Smooth muscle cell (in vitro differentiated cells): ENCODE measurements around the gene DEGS2. TPM values are rescaled to one million over a fixed set of nuclear protein-coding genes. Genes with fewer than 3 reads are reported as not detected.

Experiments used
- DNase-seq: peaks from one replicate; lab custom pipeline; 2025; ENCODE audit not compliant: unreplicated experiment; lab: John Stamatoyannopoulos, UW
- H2AFZ ChIP-seq: fragments of 200-600 bp; sonication (generic); 2 replicates; pipeline ENCODE4 v1.6.0; 2016; ENCODE audit warnings: antibody characterized with exemption, low read depth, mild to moderate bottlenecking
- H3F3A ChIP-seq: fragments of 200-600 bp; sonication (generic); 2 replicates; pipeline ENCODE4 v1.6.0; 2017; ENCODE audit warnings: antibody characterized with exemption, low read depth
- H3K27ac ChIP-seq: fragments of 200-600 bp; sonication (generic); 2 replicates; pipeline ENCODE4 v1.5.1; 2016; ENCODE audit warnings: low read depth, mild to moderate bottlenecking
- H3K27me3 ChIP-seq: fragments of 200-600 bp; sonication (generic); 2 replicates; pipeline ENCODE4 v1.6.1; 2016; ENCODE audit warnings: low read depth, mild to moderate bottlenecking
- H3K36me3 ChIP-seq: fragments of 200-600 bp; sonication (generic); 2 replicates; pipeline ENCODE4 v1.5.1; 2016; ENCODE audit warnings: low read depth
- H3K4me1 ChIP-seq: fragments of 200-600 bp; sonication (generic); 2 replicates; pipeline ENCODE4 v1.5.1; 2016; ENCODE audit warnings: low read depth
- H3K4me2 ChIP-seq: fragments of 200-600 bp; sonication (generic); 2 replicates; pipeline ENCODE4 v1.6.0; 2016; ENCODE audit warnings: mild to moderate bottlenecking
- H3K4me3 ChIP-seq: fragments of 200-600 bp; sonication (generic); 2 replicates; pipeline ENCODE4 v1.5.1; 2016; ENCODE audit warnings: mild to moderate bottlenecking
- H3K79me2 ChIP-seq: fragments of 200-600 bp; sonication (generic); 2 replicates; pipeline ENCODE4 v1.6.0; 2016; ENCODE audit warnings: low read depth, mild to moderate bottlenecking
- H3K9ac ChIP-seq: fragments of 200-600 bp; sonication (generic); 2 replicates; pipeline ENCODE4 v1.6.0; 2016; ENCODE audit warnings: low read depth
- H3K9me3 ChIP-seq: fragments of 200-600 bp; sonication (generic); replicated peaks from 2 replicates; pipeline ENCODE4 v1.5.1; 2016; ENCODE audit warnings: low read depth
- H4K20me1 ChIP-seq: fragments of 200-600 bp; sonication (generic); 2 replicates; pipeline ENCODE4 v1.6.0; 2016; ENCODE audit warnings: low read depth
- CTCF ChIP-seq: fragments of 200-600 bp; sonication (generic); IDR thresholded peaks from 2 replicates; pipeline ENCODE4 v1.5.1; 2017; ENCODE audit warnings: borderline replicate concordance, mild to moderate bottlenecking, antibody characterized with exemption; ENCODE audit not compliant: insufficient read depth, poor library complexity, severe bottlenecking
- WGBS: methylation state at CpG from one replicate; pipeline ENCODE4 v1.1.7; 2016; ENCODE audit warnings: low lambda C conversion rate; 5-methylcytosine and 5-hydroxymethylcytosine counted together
- polyA plus RNA-seq: library from polyadenylated mRNA; unstranded; fragments of >200 nt; fragmentation: Nextera tagmentation; extraction: Ambion mirVana; gene quantifications from 2 replicates; pipeline ENCODE4 v1.2.1, GENCODE V29; 2016
- total RNA-seq: library from RNA; depleted of rRNA; stranded (reverse); fragments of >200 nt; gene quantifications from 2 replicates; pipeline ENCODE4 v1.2.3, GENCODE V29; 2014

Gene DEGS2
- total and polyA plus RNA-seq, 2 experiments from 2014 or later, result 0.45 to 0.83 TPM

- DNase-seq, result no peak
- Histone ChIP-seq H3K4me2 (peak overlapping the region; percentile 85), H4K20me1 (no peaks in the 10 kb centered on the region), H3K79me2 (no peaks in the 10 kb centered on the region), H3K36me3 (no peaks in the 10 kb centered on the region), H3K9ac (peak overlapping the region; percentile 44), H3K27me3 (no peaks in the 10 kb centered on the region), H2AFZ (peak overlapping the region; percentile 41), H3K4me3 (peak overlapping the region; percentile 43), H3K4me1 (peaks cover 10% of the 10 kb centered on the region), H3F3A (peaks cover 4% of the 10 kb centered on the region), H3K27ac (peak overlapping the region; percentile 28), H3K9me3 (no peaks in the 10 kb centered on the region)
- WGBS, result 91% methylated on average over 13 of the region's 21 CpGs
- no peak for TF ChIP-seq CTCF
Observed at GRCh38 chr14:100192250-100192671, 32.8 kb upstream of the DEGS2 start.

- 95% methylated on average over 12 of the region's 14 CpGs for WGBS
- TF ChIP-seq CTCF, result no peak
- Histone ChIP-seq H3K79me2 (no peaks in the 10 kb centered on the region), H2AFZ (no peak overlapping the region), H3K27ac (no peak overlapping the region), H4K20me1 (no peaks in the 10 kb centered on the region), H3K9ac (no peak overlapping the region), H3K27me3 (no peaks in the 10 kb centered on the region), H3K36me3 (no peaks in the 10 kb centered on the region), H3F3A (peaks cover 4% of the 10 kb centered on the region), H3K9me3 (no peaks in the 10 kb centered on the region), H3K4me2 (peak overlapping the region; percentile 85), H3K4me1 (peaks cover 10% of the 10 kb centered on the region), H3K4me3 (no peak overlapping the region)
- DNase-seq, result no peak
Observed at GRCh38 chr14:100191584-100192249, 32.3 kb upstream of the DEGS2 start.

- no peak overlapping the region for H3K4me2 ChIP-seq
- H2AFZ ChIP-seq, result no peak overlapping the region
- no peak for DNase-seq
- no peaks in the 10 kb centered on the region for H3K79me2 ChIP-seq
- peaks cover 10% of the 10 kb centered on the region for H3K4me1 ChIP-seq
- H3K4me3 ChIP-seq, result no peak overlapping the region
- H3F3A ChIP-seq, result peaks cover 4% of the 10 kb centered on the region
- no peaks in the 10 kb centered on the region for H3K36me3 ChIP-seq
- 93% methylated on average over 1 of the region's 1 CpG for WGBS
- H3K9ac ChIP-seq, result no peak overlapping the region
- no peak for TF ChIP-seq CTCF
- H3K27ac ChIP-seq, result no peak overlapping the region
- H4K20me1 ChIP-seq, result no peaks in the 10 kb centered on the region
- no peaks in the 10 kb centered on the region for H3K9me3 ChIP-seq
- H3K27me3 ChIP-seq, result no peaks in the 10 kb centered on the region
Observed at GRCh38 chr14:100190126-100190525, 30.7 kb upstream of the DEGS2 start.
